ENCODE measurements around the gene INPP5D. TPM values are rescaled to one million over a fixed set of nuclear protein-coding genes. Genes with fewer than 3 reads are reported as not detected.
A peak's percentile ranks its signal among the peaks of the same experiment; 100 is the strongest.

The INPP5D gene
- total and polyA plus RNA-seq, 2 of the 8 experiments (the other 6 are each of a cell fraction or from before 2014, with no cell fraction given): 4.5 to 7.1 TPM

- Histone ChIP-seq H4K91ac (replicated peaks; ENCODE audit: insufficient read length, low read length) (peak overlapping the region; percentile 79), H4K20me1 (replicated peaks in 1 of 2; ENCODE audit: control insufficient read depth in 1 of 2, insufficient read depth in 2 of 2, low read length in 2 of 2) (no peaks in the 10 kb centered on the region), H2AFZ (ENCODE audit: low read length) (no peak overlapping the region), H3K18ac (ENCODE audit: extremely low read depth, low read length) (no peak overlapping the region), H2BK12ac (ENCODE audit: low read depth, low read length) (peak overlapping the region; percentile 92; the same call in 1 of the 2 replicates), H2BK15ac (ENCODE audit: low read length) (no peak overlapping the region), H2AK5ac (ENCODE audit: low read depth, low read length) (peak overlapping the region; percentile 53; the same call in 1 of the 2 replicates), H3K9me3 (ENCODE audit: insufficient read depth in 2 of 2, low read depth in 1 of 2, low read length in 1 of 2) (no peaks in the 10 kb centered on the region), H4K5ac (ENCODE audit: insufficient read length, low read depth, low read length) (no peak overlapping the region), H3K23me2 (ENCODE audit: low read depth, low read length) (no peaks in the 10 kb centered on the region), H3K79me1 (ENCODE audit: low read depth, low read length) (no peaks in the 10 kb centered on the region), H4K8ac (ENCODE audit: extremely low read depth, insufficient read depth, low read length) (no peak overlapping the region), H2BK5ac (ENCODE audit: low read depth, low read length) (peak overlapping the region; percentile 60; the same call in 1 of the 2 replicates), H3K56ac (replicated peaks; ENCODE audit: insufficient read length, low read depth, low read length) (no peak overlapping the region), H3K9ac (replicated peaks in 1 of 4; ENCODE audit: extremely low read depth in 1 of 4, low read depth in 3 of 4, low read length in 3 of 4) (no peak overlapping the region), H3K4ac (replicated peaks; ENCODE audit: insufficient read length, low read depth, low read length) (no peak overlapping the region), H3K14ac (ENCODE audit: insufficient read length) (no peak overlapping the region), H3K23ac (ENCODE audit: insufficient read length) (no peak overlapping the region), H3K27me3 (replicated peaks in 1 of 4; ENCODE audit: control insufficient read depth in 3 of 4, extremely low read depth in 1 of 4, insufficient read depth in 3 of 4, low read length in 3 of 4) (no peaks in the 10 kb centered on the region), H2BK20ac (ENCODE audit: low read length) (peak overlapping the region; percentile 98; the same call in 1 of the 2 replicates), H3K4me3 (ENCODE audit: extremely low read depth in 1 of 4, insufficient read depth in 2 of 4, low read depth in 3 of 4, low read length in 4 of 4) (no peak overlapping the region), H3K4me1 (replicated peaks in 1 of 4; ENCODE audit: control insufficient read depth in 3 of 4, insufficient read depth in 4 of 4, low read length in 3 of 4) (peaks cover 0 to 11% (median 1%) of the 10 kb centered on the region in 4 experiments; a peak in 3 of 7 replicates), H3K79me2 (ENCODE audit: control insufficient read depth in 1 of 2, insufficient read depth in 2 of 2, low read length in 2 of 2) (no peaks in the 10 kb centered on the region), H3K36me3 (ENCODE audit: control insufficient read depth in 2 of 4, insufficient read depth in 4 of 4, low read length in 3 of 4) (no peaks in the 10 kb centered on the region), H3K27ac (ENCODE audit: low read depth, low read length) (no peak overlapping the region), H2BK120ac (replicated peaks; ENCODE audit: low read depth, low read length) (no peak overlapping the region), H3K4me2 (ENCODE audit: insufficient read depth in 1 of 2, low read depth in 2 of 2, low read length in 2 of 2) (no peak overlapping the region)
- ChIA-PET CTCF (ENCODE audit: partially characterized antibody) (interaction anchor here (1.0 to 1.3 kb wide), 2 partner anchors 16 to 33 kb away, joined by 3 read pairs; no protein-coding TSS in a partner anchor), POLR2A (ENCODE audit: partially characterized antibody) (no interaction called here)
- FAIRE-seq: no peak
- no peak for DNase-seq (ENCODE audit: low read depth in 1 of 2, low spot score in 2 of 2)
- 86% methylated on average over 13 of the region's 13 CpGs; no CpG with 5 or more reads in 1 of the 2 experiments for WGBS, 2 experiments (ENCODE audit: extremely low coverage in 1 of 2, insufficient coverage in 1 of 2, insufficient read length in 1 of 2, insufficient replicate concordance in 2 of 2, low coverage in 1 of 2, low lambda C conversion rate in 2 of 2, missing lambda C conversion rate in 1 of 2)
- TF ChIP-seq ASH2L (IDR thresholded peaks at IDR 0.05; ENCODE audit: low read length): no peak
- TF ChIP-seq FOSL1 (IDR thresholded peaks at IDR 0.05; ENCODE audit: insufficient read depth, low read depth, low read length): no peak
- no peak for TF ChIP-seq KDM5A (IDR thresholded peaks at IDR 0.05; ENCODE audit: low read length)
- TF ChIP-seq SRF (IDR thresholded peaks at IDR 0.05; ENCODE audit: low read depth, low read length): no peak
- TF ChIP-seq TAF7 (optimal IDR thresholded peaks at IDR 0.05; ENCODE audit: borderline replicate concordance, low read depth, low read length): no peak
- no peak for TF ChIP-seq POLR2AphosphoS5 (IDR thresholded peaks at IDR 0.05; ENCODE audit: low read depth, low read length)
- TF ChIP-seq JUN (IDR thresholded peaks at IDR 0.05; ENCODE audit: low read depth, low read length): no peak
- no peak for TF ChIP-seq GTF2F1 (IDR thresholded peaks at IDR 0.05; ENCODE audit: borderline replicate concordance, low read depth, low read length)
- no peak for TF ChIP-seq CTBP2 (IDR thresholded peaks at IDR 0.05; ENCODE audit: borderline replicate concordance, insufficient read depth, insufficient read length, low read length)
- no peak for TF ChIP-seq EGR1 (IDR thresholded peaks at IDR 0.05; ENCODE audit: borderline replicate concordance, low read depth, low read length)
- no peak for TF ChIP-seq POU5F1 (IDR thresholded peaks at IDR 0.05; ENCODE audit: low read depth, low read length)
- no peak for TF ChIP-seq TEAD4 (IDR thresholded peaks at IDR 0.05; ENCODE audit: low read depth, low read length)
- no peak for TF ChIP-seq RNF2 (IDR thresholded peaks at IDR 0.05; ENCODE audit: borderline replicate concordance, low read depth, low read length, missing control alignments, poor library complexity, severe bottlenecking)
- no peak for TF ChIP-seq POLR2A (IDR thresholded peaks at IDR 0.05; ENCODE audit: control extremely low read depth in 1 of 2, low read depth in 2 of 2, low read length in 2 of 2)
Measured at GRCh38 chr2:233117351-233117750, 57.2 kb downstream of the INPP5D start.

Data from H1 (cell line).